Stimulated activated naive B cell treated with anti-CD40 and anti-IgM and Interleukin-4, amounts not matched to agents 10 μg/mL and 1 μg/mL and 100 μg/mL, for 72 hours (primary cell): ENCODE results near the gene CCIN.
A peak's percentile ranks its signal among the peaks of the same experiment; 100 is the strongest.
"Not testable (repeated sequence)": the region's sequence is repeated elsewhere in the genome, so short reads cannot be mapped to it uniquely, and the experiment has no call there.

ENCODE experiments used
- ATAC-seq, 2 donors: fragments of 150-1000 bp; cut with Tn5 transposase; replicated peaks; 2 replicates each; pipeline ENCODE4 v1.10.0; 2021; ENCODE audit warnings: moderate library complexity in 1 of 2
- DNase-seq: peaks from one replicate; pipeline ENCODE4 v3.0.0; 2021
- H3K27ac Mint-ChIP-seq: one replicate; pipeline ENCODE4 v1.8.0; 2022; ENCODE audit warnings: mild to moderate bottlenecking, mixed read lengths
- H3K27me3 Mint-ChIP-seq, 2 donors: one replicate each; pipeline ENCODE4 v1.8.0; 2022; ENCODE audit warnings: mixed read lengths in 2 of 2
- H3K36me3 Mint-ChIP-seq, 2 donors: one replicate each; pipeline ENCODE4 v1.8.0; 2022; ENCODE audit warnings: mixed read lengths in 2 of 2, mild to moderate bottlenecking in 1 of 2
- H3K4me1 Mint-ChIP-seq, 2 donors: one replicate each; pipeline ENCODE4 v1.8.0; 2022; ENCODE audit warnings: mixed read lengths in 2 of 2, mild to moderate bottlenecking in 1 of 2
- H3K4me3 Mint-ChIP-seq, 2 donors: one replicate each; pipeline ENCODE4 v1.8.0; 2022; ENCODE audit warnings: mild to moderate bottlenecking in 2 of 2, mixed read lengths in 2 of 2, moderate library complexity in 1 of 2
- H3K9me3 Mint-ChIP-seq, 2 donors: one replicate each; pipeline ENCODE4 v1.8.0; 2022; ENCODE audit warnings: mixed read lengths in 2 of 2, mild to moderate bottlenecking in 1 of 2

Gene CCIN

GRCh38 chr9:36159509-36159908 is 9.7 kb upstream of the CCIN start:
- H3K9me3 Mint-ChIP-seq, DNase-seq, ATAC-seq, H3K4me3 Mint-ChIP-seq, H3K27ac Mint-ChIP-seq, H3K27me3 Mint-ChIP-seq: not testable (repeated sequence)
- Mint-ChIP-seq H3K4me1 (peaks cover 12% of the 10 kb centered on the region in 2 donors), H3K36me3 (peaks cover 19 to 36% of the 10 kb centered on the region in 2 donors)

- not testable (repeated sequence) for ATAC-seq, H3K4me1 Mint-ChIP-seq, H3K27me3 Mint-ChIP-seq, H3K4me3 Mint-ChIP-seq, H3K27ac Mint-ChIP-seq, H3K9me3 Mint-ChIP-seq, DNase-seq
- H3K36me3 Mint-ChIP-seq, result peaks cover 19 to 32% of the 10 kb centered on the region in 2 donors
Measured at GRCh38 chr9:36160126-36160525, 9.1 kb upstream of the CCIN start.

- DNase-seq (no peak), ATAC-seq (no peak)
- Mint-ChIP-seq H3K27me3 (no peaks in the 10 kb centered on the region), H3K4me1 (peaks cover 9 to 10% of the 10 kb centered on the region in 2 donors), H3K4me3 (no peak overlapping the region), H3K27ac (no peak overlapping the region), H3K9me3 (peaks cover 0 to 3% of the 10 kb centered on the region in 2 donors), H3K36me3 (peaks cover 19 to 32% of the 10 kb centered on the region in 2 donors)
Measured at GRCh38 chr9:36161187-36161586, 8.0 kb upstream of the CCIN start.

GRCh38 chr9:36162211-36162738 is 6.9 kb upstream of the CCIN start:
- H3K27ac Mint-ChIP-seq, result no peak overlapping the region
- peaks cover 15 to 27% of the 10 kb centered on the region in 2 donors for H3K36me3 Mint-ChIP-seq
- no peak for DNase-seq
- no peaks in the 10 kb centered on the region for H3K27me3 Mint-ChIP-seq
- H3K9me3 Mint-ChIP-seq, result no peaks in the 10 kb centered on the region
- no peak overlapping the region for H3K4me3 Mint-ChIP-seq
- ATAC-seq, result no peak
- H3K4me1 Mint-ChIP-seq, result peaks cover 11 to 16% of the 10 kb centered on the region in 2 donors

GRCh38 chr9:36163049-36163785 is 6.0 kb upstream of the CCIN start:
- H3K9me3 Mint-ChIP-seq, result no peaks in the 10 kb centered on the region
- H3K4me3 Mint-ChIP-seq, result no peak overlapping the region
- peaks cover 7 to 9% of the 10 kb centered on the region in 2 donors for H3K4me1 Mint-ChIP-seq
- H3K27me3 Mint-ChIP-seq, result no peaks in the 10 kb centered on the region
- DNase-seq (no peak), ATAC-seq (no peak)
- H3K36me3 Mint-ChIP-seq, result peaks cover 12 to 25% of the 10 kb centered on the region in 2 donors
- H3K27ac Mint-ChIP-seq, result no peak overlapping the region

GRCh38 chr9:36163786-36164170 is 5.4 kb upstream of the CCIN start:
- H3K27ac Mint-ChIP-seq, result no peak overlapping the region
- ATAC-seq (no peak), DNase-seq (no peak)
- peaks cover 7 to 9% of the 10 kb centered on the region in 2 donors for H3K4me1 Mint-ChIP-seq
- no peaks in the 10 kb centered on the region for H3K27me3 Mint-ChIP-seq
- H3K4me3 Mint-ChIP-seq, result no peak overlapping the region
- no peaks in the 10 kb centered on the region for H3K9me3 Mint-ChIP-seq
- peaks cover 8 to 21% of the 10 kb centered on the region in 2 donors for H3K36me3 Mint-ChIP-seq

- DNase-seq, result no peak
- Mint-ChIP-seq H3K27ac (no peak overlapping the region), H3K4me1 (peaks cover 7 to 9% of the 10 kb centered on the region in 2 donors), H3K4me3 (no peak overlapping the region), H3K36me3 (peaks cover 6 to 19% of the 10 kb centered on the region in 2 donors), H3K9me3 (no peaks in the 10 kb centered on the region), H3K27me3 (no peaks in the 10 kb centered on the region)
- no peak for ATAC-seq
Measured at GRCh38 chr9:36164372-36164771, 4.8 kb upstream of the CCIN start.

- DNase-seq (no peak), ATAC-seq (no peak)
- Mint-ChIP-seq H3K4me3 (peak overlapping the region in 1 of 2 donors; percentile 6), H3K36me3 (peaks cover 6 to 17% of the 10 kb centered on the region in 2 donors), H3K27ac (no peak overlapping the region), H3K4me1 (peaks cover 7 to 9% of the 10 kb centered on the region in 2 donors), H3K27me3 (no peaks in the 10 kb centered on the region), H3K9me3 (no peaks in the 10 kb centered on the region)
Measured at GRCh38 chr9:36164989-36165388, 4.2 kb upstream of the CCIN start.

- H3K27ac Mint-ChIP-seq, result no peak overlapping the region
- ATAC-seq, result no peak
Measured at GRCh38 chr9:36165826-36166167, 3.4 kb upstream of the CCIN start.

GRCh38 chr9:36166168-36166927 is 2.8 kb upstream of the CCIN start:
- Mint-ChIP-seq H3K27ac (peak overlapping the region; percentile 31), H3K27me3 (peaks cover 0 to under 1% of the 10 kb centered on the region in 2 donors), H3K36me3 (peaks cover 1 to 6% of the 10 kb centered on the region in 2 donors), H3K4me3 (peak overlapping the region; percentile 78 to 83), H3K4me1 (peaks cover 3 to 9% of the 10 kb centered on the region in 2 donors), H3K9me3 (no peaks in the 10 kb centered on the region)
- ATAC-seq (peak; percentile 96 to 98), DNase-seq (peak; percentile 77)

More at GRCh38 chr9:36165826-36166167, 3.4 kb upstream of the CCIN start:
- no peak for DNase-seq
- Mint-ChIP-seq H3K27me3 (no peaks in the 10 kb centered on the region), H3K4me1 (peaks cover 5 to 9% of the 10 kb centered on the region in 2 donors), H3K36me3 (peaks cover 2 to 12% of the 10 kb centered on the region in 2 donors), H3K4me3 (peak overlapping the region; percentile 13 to 39), H3K9me3 (no peaks in the 10 kb centered on the region)

- no peaks in the 10 kb centered on the region for H3K9me3 Mint-ChIP-seq
- H3K4me1 Mint-ChIP-seq, result peaks cover 3 to 9% of the 10 kb centered on the region in 2 donors
- no peak for ATAC-seq
- no peak for DNase-seq
- no peaks in the 10 kb centered on the region for H3K36me3 Mint-ChIP-seq
- H3K27me3 Mint-ChIP-seq, result peaks cover 6 to 7% of the 10 kb centered on the region in 2 donors
- no peak overlapping the region for H3K4me3 Mint-ChIP-seq
- no peak overlapping the region for H3K27ac Mint-ChIP-seq
Measured at GRCh38 chr9:36169708-36170107, 520 bp downstream of the CCIN start.

GRCh38 chr9:36170531-36170930 is 1.3 kb downstream of the CCIN start:
- ATAC-seq (no peak), DNase-seq (no peak)
- Mint-ChIP-seq H3K36me3 (no peaks in the 10 kb centered on the region), H3K9me3 (no peaks in the 10 kb centered on the region), H3K4me1 (peaks cover 3 to 9% of the 10 kb centered on the region in 2 donors), H3K27me3 (peaks cover 6 to 13% of the 10 kb centered on the region in 2 donors), H3K27ac (no peak overlapping the region), H3K4me3 (no peak overlapping the region)

- peaks cover 9 to 19% of the 10 kb centered on the region in 2 donors for H3K27me3 Mint-ChIP-seq
- no peak for ATAC-seq
- no peaks in the 10 kb centered on the region for H3K4me1 Mint-ChIP-seq
- no peaks in the 10 kb centered on the region for H3K36me3 Mint-ChIP-seq
- no peak for DNase-seq
- H3K4me3 Mint-ChIP-seq, result no peak overlapping the region
- H3K27ac Mint-ChIP-seq, result no peak overlapping the region
- H3K9me3 Mint-ChIP-seq, result no peaks in the 10 kb centered on the region
Measured at GRCh38 chr9:36173861-36174260, 4.7 kb downstream of the CCIN start.

- DNase-seq (no peak), ATAC-seq (no peak)
- Mint-ChIP-seq H3K27ac (no peak overlapping the region), H3K9me3 (no peaks in the 10 kb centered on the region), H3K27me3 (peaks cover 9 to 19% of the 10 kb centered on the region in 2 donors), H3K36me3 (no peaks in the 10 kb centered on the region), H3K4me1 (no peaks in the 10 kb centered on the region), H3K4me3 (no peak overlapping the region)
Measured at GRCh38 chr9:36174271-36174670, 5.1 kb downstream of the CCIN start.
